ENCODE measurements around the gene DOC2A.

The DOC2A gene

GRCh38 chr16:30032083-30032819 lies 21.4 kb upstream of the DOC2A start:
- peak; percentile 79 for TF ChIP-seq CTCF (IDR thresholded peaks at IDR 0.05; ENCODE audit: low read depth, low read length)
- H3K4me3 ChIP-seq (ENCODE audit: low read depth, low read length): no peak overlapping the region

GRCh38 chr16:30031477-30031918 lies 20.7 kb upstream of the DOC2A start:
- no peak for TF ChIP-seq CTCF (IDR thresholded peaks at IDR 0.05; ENCODE audit: low read depth, low read length)
- no peak overlapping the region for H3K4me3 ChIP-seq (ENCODE audit: low read depth, low read length)

GRCh38 chr16:30030841-30031413 lies 20.1 kb upstream of the DOC2A start, which contains the start of gene TLCD3B:
TSS of gene TLCD3B (minus strand) at chr16:30031271. CDS start at chr16:30030527, 744 bp downstream.
- no peak for TF ChIP-seq CTCF (IDR thresholded peaks at IDR 0.05; ENCODE audit: low read depth, low read length)
- no peak within 1 kb of the TSS for H3K4me3 ChIP-seq (ENCODE audit: low read depth, low read length)

GRCh38 chr16:30030011-30030685 lies 19.3 kb upstream of the DOC2A start:
- no peak for TF ChIP-seq CTCF (IDR thresholded peaks at IDR 0.05; ENCODE audit: low read depth, low read length)
- no peak overlapping the region for H3K4me3 ChIP-seq (ENCODE audit: low read depth, low read length)

- no peak for TF ChIP-seq CTCF (IDR thresholded peaks at IDR 0.05; ENCODE audit: low read depth, low read length)
- H3K4me3 ChIP-seq (ENCODE audit: low read depth, low read length): no peak overlapping the region
Measured at GRCh38 chr16:30028438-30029076, 17.7 kb upstream of the DOC2A start.

- no peak for TF ChIP-seq CTCF (IDR thresholded peaks at IDR 0.05; ENCODE audit: low read depth, low read length)
Measured at GRCh38 chr16:30027588-30028437, 17.0 kb upstream of the DOC2A start.

More at GRCh38 chr16:30027588-30028437, 17.0 kb upstream of the DOC2A start:
- no peak overlapping the region for H3K4me3 ChIP-seq (ENCODE audit: low read depth, low read length)
